Esophagus squamous epithelium (tissue), 5 donors: ENCODE results near the gene NAA30. TPM values are rescaled to one million over a fixed set of nuclear protein-coding genes. Genes with fewer than 3 reads are reported as not detected.

Source experiments
- DNase-seq: peaks from one replicate; lab custom pipeline; 2025; lab: John Stamatoyannopoulos, UW
- H3K27ac ChIP-seq, 4 donors: fragments of 200-600 bp; sonication (generic); one replicate each; pipeline ENCODE4 v1.5.1; 2016 to 2019; ENCODE audit warnings: mild to moderate bottlenecking in 1 of 4
- H3K27me3 ChIP-seq, 4 donors: fragments of 200-600 bp; sonication (generic); 1 replicate in 3 of 4; 2 replicates in 1 of 4; pipeline versions ENCODE4 v1.5.1 to v1.6.0; 2017 to 2021; ENCODE audit warnings: antibody characterized with exemption in 1 of 4
- H3K36me3 ChIP-seq, 3 donors: fragments of 200-600 bp; sonication (generic); one replicate each; pipeline ENCODE4 v1.5.1; 2016 to 2019
- H3K4me1 ChIP-seq, 3 donors: fragments of 200-600 bp; sonication (generic); one replicate each; pipeline ENCODE4 v1.5.1; 2017 to 2019
- H3K4me3 ChIP-seq, 4 donors: fragments of 200-600 bp; sonication (generic); 1 replicate in 3 of 4; 2 replicates in 1 of 4; pipeline ENCODE4 v1.5.1; 2016 to 2019; ENCODE audit warnings: mild to moderate bottlenecking in 2 of 4, moderate library complexity in 1 of 4
- H3K9me3 ChIP-seq, 3 donors: fragments of 200-600 bp; sonication (generic); one replicate each; pipeline ENCODE4 v1.5.1; 2016 to 2019
- POLR2A ChIP-seq, 4 donors: fragments of 450-650 bp; IDR thresholded peaks; one replicate each; pipeline ENCODE4 v1.6.1; 2017; ENCODE audit warnings: antibody characterized with exemption in 4 of 4, mild to moderate bottlenecking in 4 of 4, moderate library complexity in 3 of 4
- WGBS, 2 donors: methylation state at CpG; one replicate each; pipeline ENCODE4 v1.1.5; 2018; 5-methylcytosine and 5-hydroxymethylcytosine counted together
- intact Hi-C: fragments of 100-400 bp; cut with DNase I; formaldehyde crosslinking; loops from one replicate; pipeline ENCODE4 v1.15.0; 2022
- total RNA-seq, 4 donors: library from RNA; depleted of rRNA; stranded (reverse); fragments of >200 nt; gene quantifications; one replicate each; pipeline ENCODE4 v1.1.0, GENCODE V29; 2016
- TF ChIP-seq, protein P1 (sequence below), 6 experiments: fragments of 450-650 bp in 4 of 6; fragments of 200-600 bp in 2 of 6; sonication (generic) in 2 of 6; IDR thresholded peaks; one replicate each; pipeline ENCODE4 v1.5.1; 2016 to 2019; ENCODE audit warnings: antibody characterized with exemption in 6 of 6, mild to moderate bottlenecking in 4 of 6, moderate library complexity in 4 of 6
- donor health status: DM: yes; HTN: yes; CAD: no.

Gene NAA30
- total RNA-seq, 4 donors from 2014 or later: 7.8 to 13.9 (median 12.8) TPM

GRCh38 chr14:57408037-57408436, 17.7 kb downstream of the NAA30 start:
- 90 to 100% methylated on average over 2 of the region's 2 CpGs for WGBS, 2 donors
- TF ChIP-seq, protein P1, sequence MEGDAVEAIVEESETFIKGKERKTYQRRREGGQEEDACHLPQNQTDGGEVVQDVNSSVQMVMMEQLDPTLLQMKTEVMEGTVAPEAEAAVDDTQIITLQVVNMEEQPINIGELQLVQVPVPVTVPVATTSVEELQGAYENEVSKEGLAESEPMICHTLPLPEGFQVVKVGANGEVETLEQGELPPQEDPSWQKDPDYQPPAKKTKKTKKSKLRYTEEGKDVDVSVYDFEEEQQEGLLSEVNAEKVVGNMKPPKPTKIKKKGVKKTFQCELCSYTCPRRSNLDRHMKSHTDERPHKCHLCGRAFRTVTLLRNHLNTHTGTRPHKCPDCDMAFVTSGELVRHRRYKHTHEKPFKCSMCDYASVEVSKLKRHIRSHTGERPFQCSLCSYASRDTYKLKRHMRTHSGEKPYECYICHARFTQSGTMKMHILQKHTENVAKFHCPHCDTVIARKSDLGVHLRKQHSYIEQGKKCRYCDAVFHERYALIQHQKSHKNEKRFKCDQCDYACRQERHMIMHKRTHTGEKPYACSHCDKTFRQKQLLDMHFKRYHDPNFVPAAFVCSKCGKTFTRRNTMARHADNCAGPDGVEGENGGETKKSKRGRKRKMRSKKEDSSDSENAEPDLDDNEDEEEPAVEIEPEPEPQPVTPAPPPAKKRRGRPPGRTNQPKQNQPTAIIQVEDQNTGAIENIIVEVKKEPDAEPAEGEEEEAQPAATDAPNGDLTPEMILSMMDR (IDR thresholded peaks at IDR 0.05): no peak
- no peak for TF ChIP-seq POLR2A (IDR thresholded peaks at IDR 0.05)

DNA sequence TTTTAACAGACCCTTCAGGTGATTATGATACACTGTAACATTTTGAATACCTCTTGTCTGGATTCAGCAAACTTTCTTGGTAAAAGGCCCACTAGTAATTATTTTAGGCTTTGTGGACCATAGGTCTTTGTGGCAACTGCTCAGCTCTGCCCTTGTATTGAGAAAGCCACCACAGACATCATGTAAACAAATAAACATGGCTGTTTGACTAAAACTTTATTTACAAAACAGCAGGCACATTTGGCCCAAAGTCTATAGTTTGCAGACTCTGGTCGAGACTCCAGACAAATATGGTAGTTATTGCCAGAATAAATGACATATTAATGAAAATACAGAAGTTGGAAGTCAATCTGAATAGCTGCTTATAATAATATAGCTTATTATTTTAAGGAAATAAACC, 18.2 kb downstream of the NAA30 start:
- WGBS, 2 donors: 76 to 88% methylated on average over 1 of the region's 1 CpG
- Histone ChIP-seq H3K27me3 (no peaks in the 10 kb centered on the region), H3K27ac (no peak overlapping the region), H3K9me3 (no peaks in the 10 kb centered on the region), H3K4me3 (no peak overlapping the region), H3K4me1 (no peaks in the 10 kb centered on the region), H3K36me3 (peaks cover 0 to 55% (median 0%) of the 10 kb centered on the region in 3 donors)
- no peak for DNase-seq
- TF ChIP-seq, protein P1 (IDR thresholded peaks at IDR 0.05): no peak
- TF ChIP-seq POLR2A (IDR thresholded peaks at IDR 0.05): no peak
- intact Hi-C loops: no loop called here

More at GRCh38 chr14:57408037-57408436, 17.7 kb downstream of the NAA30 start:
- DNase-seq: no peak
- H3K36me3 ChIP-seq: peaks cover 0 to 59% (median 0%) of the 10 kb centered on the region in 3 donors
- intact Hi-C loops: no loop called here
- H3K4me3 ChIP-seq: no peak overlapping the region
- H3K27ac ChIP-seq: no peak overlapping the region
- H3K27me3 ChIP-seq: no peaks in the 10 kb centered on the region
- no peaks in the 10 kb centered on the region for H3K4me1 ChIP-seq
- H3K9me3 ChIP-seq: no peaks in the 10 kb centered on the region

DNA sequence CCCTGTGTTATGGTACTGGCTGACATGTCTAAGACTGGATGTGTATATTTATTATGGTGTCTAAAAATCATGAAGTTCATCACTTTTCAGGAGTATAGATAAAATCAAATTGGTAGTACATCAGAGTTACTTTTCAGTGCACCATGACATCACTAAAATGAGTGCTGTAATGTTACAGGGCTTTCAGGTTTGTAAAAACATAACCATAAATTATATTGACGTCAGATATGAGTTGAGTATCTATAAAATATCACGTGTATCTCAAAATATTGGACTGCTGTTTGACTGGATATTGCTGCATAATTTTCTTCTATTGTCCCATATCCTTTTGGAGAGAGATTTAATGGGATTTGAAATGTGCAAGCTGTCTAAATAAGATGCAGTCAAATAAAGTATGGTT, 22.0 kb downstream of the NAA30 start:
- Histone ChIP-seq H3K36me3 (peaks cover 0 to 32% (median 0%) of the 10 kb centered on the region in 3 donors), H3K9me3 (no peaks in the 10 kb centered on the region), H3K27me3 (no peaks in the 10 kb centered on the region), H3K4me1 (no peaks in the 10 kb centered on the region), H3K27ac (no peak overlapping the region), H3K4me3 (no peak overlapping the region)
- intact Hi-C loops: no loop called here
- no peak for DNase-seq
- whole genome bisulfite sequencing, 2 donors: 64 to 66% methylated on average over 2 of the region's 2 CpGs
- TF ChIP-seq POLR2A (IDR thresholded peaks at IDR 0.05): no peak
- TF ChIP-seq, protein P1 (IDR thresholded peaks at IDR 0.05): no peak

DNA sequence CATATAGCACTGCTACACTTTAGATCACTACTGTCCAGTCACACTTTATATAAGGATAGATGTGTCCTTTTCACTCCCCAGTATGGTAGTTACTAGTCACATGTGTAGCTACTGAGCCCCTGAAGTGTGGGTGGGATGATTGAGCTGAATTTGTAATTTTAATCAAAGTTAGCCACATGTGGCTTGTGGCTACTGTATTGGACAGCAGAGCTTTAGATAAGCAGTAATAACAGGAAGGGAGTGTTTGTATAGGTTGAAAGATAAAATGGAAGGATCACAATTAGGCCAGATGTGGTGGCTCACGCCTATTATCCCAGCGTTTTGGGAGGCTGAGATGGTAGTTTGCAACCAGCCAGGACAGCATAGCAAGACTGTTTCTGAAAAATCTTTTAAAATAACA, 23.5 kb downstream of the NAA30 start:
- WGBS, 2 donors: 89 to 97% methylated on average over 2 of the region's 2 CpGs
- Histone ChIP-seq H3K36me3 (peaks cover 0 to 18% (median 0%) of the 10 kb centered on the region in 3 donors), H3K4me1 (no peaks in the 10 kb centered on the region), H3K27me3 (no peaks in the 10 kb centered on the region), H3K27ac (no peak overlapping the region), H3K4me3 (no peak overlapping the region), H3K9me3 (no peaks in the 10 kb centered on the region)
- TF ChIP-seq, protein P1 (IDR thresholded peaks at IDR 0.05): no peak
- TF ChIP-seq POLR2A (IDR thresholded peaks at IDR 0.05): no peak
- no peak for DNase-seq
- intact Hi-C loops: no loop called here

GRCh38 chr14:57417228-57417627, 26.8 kb downstream of the NAA30 start:
- intact Hi-C loops: no loop called here
- Histone ChIP-seq H3K9me3 (no peaks in the 10 kb centered on the region), H3K4me1 (no peaks in the 10 kb centered on the region), H3K27me3 (no peaks in the 10 kb centered on the region), H3K27ac (no peak overlapping the region), H3K36me3 (no peaks in the 10 kb centered on the region), H3K4me3 (no peak overlapping the region)
- no peak for DNase-seq
- TF ChIP-seq, protein P1 (IDR thresholded peaks at IDR 0.05): no peak
- TF ChIP-seq POLR2A (IDR thresholded peaks at IDR 0.05): no peak
- WGBS, 2 donors: 76 to 77% methylated on average over 1 of the region's 1 CpG
